NCI-H748 (cell line): ENCODE results near the gene AMZ2.
"Not testable (repeated sequence)": the region's sequence is repeated elsewhere in the genome, so short reads cannot be mapped to it uniquely, and the experiment has no call there.

Source experiments
- DNase-seq: peaks from one replicate; lab custom pipeline; 2025; ENCODE audit not compliant: unreplicated experiment; lab: John Stamatoyannopoulos, UW

The AMZ2 gene

DNA sequence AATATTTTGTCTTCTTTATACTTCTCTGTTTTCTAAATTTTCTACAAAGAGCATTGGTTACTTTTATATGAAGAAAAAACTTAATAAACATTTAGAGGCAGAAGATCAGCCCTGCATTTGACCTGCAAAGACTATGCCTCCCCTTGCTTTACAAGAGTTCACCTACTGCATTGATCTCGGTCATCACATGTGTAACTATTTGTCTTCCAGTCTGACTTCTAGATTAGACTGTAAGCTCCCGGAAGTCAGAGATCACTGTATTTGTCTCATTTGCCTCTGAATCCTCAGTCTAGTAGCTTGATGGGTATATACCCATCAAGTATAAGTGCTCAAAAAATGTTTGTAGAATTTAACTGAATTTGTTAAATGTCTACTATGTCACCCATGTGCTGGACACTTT lies 27.7 kb upstream of the AMZ2 start:
- DNase-seq, result not testable (repeated sequence)

DNA sequence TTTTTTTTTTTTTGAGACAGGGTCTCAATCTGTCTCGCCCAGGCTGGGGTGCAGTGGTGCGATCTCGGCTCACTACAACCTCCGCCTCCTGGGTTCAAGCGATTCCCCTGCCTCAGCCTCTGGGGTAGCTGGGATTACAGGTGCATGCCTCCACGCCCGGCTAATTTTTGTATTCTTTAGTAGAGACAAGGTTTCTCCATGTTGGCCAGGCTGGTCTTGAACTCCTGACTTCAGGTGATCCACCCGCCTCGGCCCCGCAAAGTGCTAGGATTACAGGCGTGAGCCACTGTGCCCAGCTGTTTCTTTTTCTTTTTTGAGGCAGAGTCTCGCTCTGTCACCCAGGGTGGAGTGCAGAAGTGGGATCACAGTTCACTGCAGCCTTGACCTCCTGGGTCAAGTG lies 27.1 kb upstream of the AMZ2 start:
- not testable (repeated sequence) for DNase-seq

DNA sequence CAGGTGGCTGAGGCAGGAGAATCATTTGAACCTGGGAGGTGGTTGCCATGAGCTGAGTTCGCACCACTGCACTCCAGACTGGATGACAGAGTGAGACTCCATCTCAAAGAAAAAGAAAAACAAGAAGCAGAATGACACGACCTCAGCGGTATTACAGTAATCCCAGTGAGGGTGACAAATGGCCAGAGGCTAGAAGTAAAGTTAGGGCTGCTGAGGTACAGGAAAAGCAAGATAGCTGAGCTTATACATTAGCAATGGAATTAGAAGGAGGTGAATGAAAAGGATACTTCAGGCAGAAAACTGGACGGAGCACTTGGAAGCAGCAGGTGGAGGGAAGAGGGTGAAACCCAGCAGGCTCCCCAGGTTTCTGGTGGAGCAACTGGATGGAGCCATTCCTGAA lies 26.1 kb upstream of the AMZ2 start:
- DNase-seq, result no peak

DNA sequence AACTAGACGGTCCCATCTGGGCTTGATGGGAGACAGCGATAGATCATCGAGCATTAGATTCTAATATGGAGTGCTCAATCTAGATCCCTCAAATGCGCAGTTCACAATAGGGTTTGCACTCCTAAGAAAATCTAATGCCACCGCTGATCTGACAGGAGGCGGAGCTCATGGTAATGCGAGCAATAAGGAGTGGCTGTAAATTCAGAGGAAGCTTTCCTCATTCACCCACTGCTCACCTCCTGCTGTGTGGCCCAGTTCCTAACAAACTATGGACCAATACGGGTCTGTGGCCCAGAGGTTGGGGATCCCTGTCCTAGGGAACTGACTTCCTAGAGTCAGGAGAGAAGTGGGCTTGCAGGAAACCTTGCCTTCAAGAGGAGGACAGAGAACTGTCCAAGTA lies 25.2 kb upstream of the AMZ2 start:
- DNase-seq, result no peak

DNA sequence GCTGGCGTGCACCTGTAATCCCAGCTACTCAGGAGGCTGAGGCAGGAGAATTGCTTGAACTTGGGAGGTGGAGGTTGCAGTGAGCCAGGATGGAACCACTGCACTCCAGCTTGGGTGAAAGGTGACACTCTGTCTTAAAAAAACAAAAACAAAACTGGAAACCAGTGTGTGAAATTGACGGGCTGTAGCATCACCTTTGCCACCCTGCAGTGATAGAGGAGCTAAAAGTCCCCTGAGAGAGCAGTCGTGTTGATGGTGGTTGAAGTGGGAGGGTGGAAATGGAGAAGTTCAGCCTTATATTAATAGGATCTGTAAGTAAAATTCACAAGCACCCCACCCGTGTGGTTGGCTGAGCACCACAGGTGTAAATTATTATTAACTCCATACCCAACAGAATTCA lies 22.8 kb upstream of the AMZ2 start:
- not testable (repeated sequence) for DNase-seq

DNA sequence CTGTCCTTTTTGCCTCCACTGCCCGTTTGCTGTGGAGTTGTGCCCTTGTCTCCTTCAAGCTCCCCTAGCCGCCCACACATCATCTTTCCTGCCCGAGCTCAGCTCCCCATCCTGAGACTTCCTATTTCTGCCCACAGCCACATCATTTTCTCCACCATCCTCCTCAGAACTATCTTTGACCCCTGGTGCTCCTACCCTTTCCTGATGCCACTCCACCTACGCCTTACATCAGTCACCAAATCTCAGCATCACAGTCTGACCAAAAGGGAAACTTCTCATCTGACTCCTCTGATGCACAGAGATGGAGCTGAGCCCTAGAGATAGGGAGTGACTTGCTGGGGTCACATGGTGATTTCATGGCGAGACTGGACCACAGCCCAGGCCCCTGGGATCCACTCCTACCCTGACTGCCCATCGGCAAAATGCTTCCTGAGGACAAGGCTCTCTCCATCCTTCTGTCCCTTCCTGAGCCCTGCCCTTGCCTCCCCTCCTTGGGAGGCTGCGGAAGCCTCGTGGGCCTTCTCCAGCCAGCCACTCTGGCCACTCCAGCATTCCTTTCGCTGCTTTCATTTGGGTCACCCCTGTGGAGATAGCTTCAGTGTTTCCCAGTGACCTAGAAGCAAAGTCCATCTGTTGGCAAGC lies 19.7 kb upstream of the AMZ2 start:
- DNase-seq, result not testable (repeated sequence)

DNA sequence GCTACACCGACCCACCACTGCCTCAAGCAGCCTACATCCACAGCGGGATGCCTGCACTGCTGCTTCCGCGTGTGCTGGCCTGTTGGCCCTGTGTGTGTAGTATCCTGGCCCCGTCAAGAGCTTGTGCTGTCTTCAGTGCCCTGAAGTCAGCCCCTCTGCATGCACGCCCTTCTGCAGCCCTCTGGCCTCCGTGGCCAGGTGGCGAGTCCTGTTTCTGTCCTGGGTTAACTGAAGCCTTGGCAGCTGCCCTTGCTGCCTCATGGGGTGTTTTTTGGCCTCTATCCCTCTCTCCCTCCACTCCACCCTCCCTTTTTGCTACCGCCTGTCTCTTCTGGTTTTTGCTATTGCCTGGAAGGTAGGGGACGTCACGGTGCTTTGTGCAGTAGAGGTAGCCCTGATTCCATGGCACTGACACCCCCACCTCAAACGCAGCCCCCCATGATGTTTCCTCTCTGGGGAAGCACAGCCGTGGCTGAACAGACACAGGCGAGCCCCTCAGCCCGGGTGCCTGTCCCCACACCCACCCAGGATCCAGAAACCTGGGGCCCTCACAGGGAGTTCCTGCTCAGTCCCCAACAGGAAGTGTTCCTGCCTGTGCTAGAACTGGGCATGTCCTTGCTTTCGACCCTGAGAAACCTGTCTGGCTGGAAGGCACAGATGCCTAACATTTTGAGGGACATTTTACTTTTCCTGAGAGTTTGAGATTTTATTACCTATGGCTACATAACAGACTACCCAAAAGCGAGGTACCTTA lies 18.8 kb upstream of the AMZ2 start:
- no peak for DNase-seq

DNA sequence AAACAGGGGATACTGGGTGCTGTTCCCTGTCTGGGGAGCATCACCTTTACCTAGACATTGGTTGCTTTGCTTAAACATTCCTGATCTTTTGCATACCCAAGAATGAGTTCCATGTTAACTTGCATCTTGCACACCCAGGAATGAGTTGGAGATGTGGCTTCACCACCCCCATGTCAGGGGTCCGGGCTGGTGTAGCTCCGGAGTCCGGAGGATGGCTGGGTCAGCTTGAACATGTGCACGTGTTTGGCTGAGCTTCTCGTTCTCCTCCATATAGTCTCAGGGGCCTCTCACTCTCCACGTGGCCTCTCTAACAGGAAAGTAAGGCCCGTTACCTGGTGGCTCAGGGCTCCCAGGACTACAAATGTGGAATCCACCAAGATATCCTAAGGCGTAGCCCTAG lies 18.2 kb upstream of the AMZ2 start:
- DNase-seq, result no peak

DNA sequence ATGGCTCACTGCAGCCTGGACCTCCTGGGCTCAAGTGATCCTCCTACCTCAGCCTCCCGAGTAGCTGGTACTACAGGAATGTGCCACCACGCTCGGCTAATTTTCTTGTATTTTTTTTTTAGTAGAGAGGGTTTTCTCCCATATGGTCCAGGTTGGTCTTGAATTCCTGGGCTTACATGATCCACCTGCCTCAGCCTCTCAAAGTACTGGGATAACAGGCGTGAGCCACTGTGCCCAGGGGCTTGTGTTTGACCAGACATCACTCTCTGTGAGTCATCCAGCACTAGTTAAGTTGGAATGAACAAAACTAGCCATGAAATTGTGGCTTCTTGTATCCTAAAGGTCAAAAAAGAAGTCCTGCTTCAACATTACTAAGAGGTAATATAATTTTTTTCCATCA lies 16.7 kb upstream of the AMZ2 start:
- DNase-seq, result not testable (repeated sequence)

DNA sequence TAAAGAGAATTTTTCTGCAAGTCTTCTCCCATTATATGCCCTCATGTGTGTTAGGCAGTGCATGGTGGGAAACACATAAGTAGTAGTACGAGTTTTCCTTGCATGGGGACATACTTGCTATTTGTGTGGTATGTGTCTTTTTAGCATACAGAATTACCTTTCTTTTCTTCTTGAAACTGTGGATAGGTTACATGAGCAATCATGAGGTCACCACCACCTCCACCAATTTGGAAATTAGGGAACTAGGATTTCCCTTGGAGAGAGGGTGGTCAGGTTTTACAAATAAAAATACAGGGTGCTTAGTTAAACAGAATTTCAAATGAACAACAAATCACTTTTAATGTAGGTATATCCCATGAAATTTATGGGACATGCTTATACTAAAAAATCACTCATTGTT lies 16.3 kb upstream of the AMZ2 start:
- DNase-seq, result no peak

DNA sequence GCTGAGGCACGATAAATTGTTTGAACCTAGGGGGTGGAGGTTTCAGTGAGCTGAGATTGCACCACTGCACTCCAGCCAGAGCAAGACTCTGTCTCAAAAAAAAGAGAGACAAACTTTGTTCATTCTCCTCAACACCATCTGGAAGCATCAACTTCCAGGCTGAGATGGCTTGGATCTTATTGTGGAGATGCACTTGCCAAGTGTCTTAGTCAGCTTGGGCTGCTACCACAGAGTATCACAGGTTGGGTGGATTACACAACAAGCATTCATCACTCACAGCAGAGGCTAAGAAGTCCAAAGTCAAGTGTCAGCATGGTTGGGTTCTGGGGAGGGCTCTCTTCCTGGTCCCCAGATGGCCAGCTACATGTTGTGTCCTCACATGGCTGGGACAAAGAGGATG lies 15.1 kb upstream of the AMZ2 start:
- DNase-seq, result not testable (repeated sequence)

DNA sequence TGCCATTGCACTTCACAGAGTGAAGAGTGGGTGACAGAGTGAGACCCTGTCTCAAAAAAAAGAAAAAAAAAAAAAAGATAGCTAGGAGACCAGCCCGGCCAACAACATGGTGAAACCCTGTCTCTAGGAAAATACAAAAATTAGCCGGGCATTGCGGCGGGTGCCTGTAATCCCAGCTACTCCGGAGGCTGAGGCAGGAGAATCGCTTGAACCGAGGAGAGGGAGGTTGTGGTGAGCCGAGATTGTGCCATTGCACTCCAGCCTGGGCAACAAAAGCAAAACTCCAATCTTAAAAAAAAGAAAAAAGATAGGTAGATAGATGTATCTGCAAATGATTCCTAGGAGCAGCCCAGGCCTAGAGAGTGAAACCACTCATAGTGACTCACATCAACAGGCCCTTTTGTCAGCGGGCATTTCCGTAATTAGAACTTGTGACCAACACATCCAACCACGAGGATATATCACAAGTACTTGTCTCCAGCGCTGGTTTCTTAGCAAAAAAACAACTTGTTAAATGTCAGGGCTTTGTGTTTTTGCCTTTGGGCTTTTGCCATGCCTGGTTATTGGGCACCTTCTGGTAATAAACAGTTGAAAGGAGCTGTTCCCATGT lies 13.0 kb upstream of the AMZ2 start:
- not testable (repeated sequence) for DNase-seq

DNA sequence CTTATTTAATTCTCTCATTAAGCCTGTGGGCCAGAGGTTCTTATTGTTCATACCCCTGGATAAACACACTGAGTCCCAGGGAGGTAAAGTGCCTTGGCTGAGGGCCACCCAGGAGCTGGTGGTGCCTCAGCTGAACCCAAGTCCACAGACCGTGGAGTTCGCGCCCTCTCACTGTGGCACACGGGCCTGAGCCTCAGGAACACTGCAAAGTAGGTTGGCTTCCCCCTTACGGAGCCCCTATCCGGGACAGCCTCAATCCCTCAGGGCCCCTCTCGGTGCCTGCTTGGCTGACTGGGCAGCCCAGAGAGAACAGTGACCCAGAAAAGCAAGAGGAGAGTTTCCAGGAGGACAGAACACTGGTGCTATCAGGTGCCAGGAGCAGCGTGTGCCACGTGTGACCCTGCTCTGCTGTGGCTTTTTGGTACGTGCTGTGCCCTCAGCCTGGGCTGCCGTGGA lies 12.5 kb upstream of the AMZ2 start:
- not testable (repeated sequence) for DNase-seq

DNA sequence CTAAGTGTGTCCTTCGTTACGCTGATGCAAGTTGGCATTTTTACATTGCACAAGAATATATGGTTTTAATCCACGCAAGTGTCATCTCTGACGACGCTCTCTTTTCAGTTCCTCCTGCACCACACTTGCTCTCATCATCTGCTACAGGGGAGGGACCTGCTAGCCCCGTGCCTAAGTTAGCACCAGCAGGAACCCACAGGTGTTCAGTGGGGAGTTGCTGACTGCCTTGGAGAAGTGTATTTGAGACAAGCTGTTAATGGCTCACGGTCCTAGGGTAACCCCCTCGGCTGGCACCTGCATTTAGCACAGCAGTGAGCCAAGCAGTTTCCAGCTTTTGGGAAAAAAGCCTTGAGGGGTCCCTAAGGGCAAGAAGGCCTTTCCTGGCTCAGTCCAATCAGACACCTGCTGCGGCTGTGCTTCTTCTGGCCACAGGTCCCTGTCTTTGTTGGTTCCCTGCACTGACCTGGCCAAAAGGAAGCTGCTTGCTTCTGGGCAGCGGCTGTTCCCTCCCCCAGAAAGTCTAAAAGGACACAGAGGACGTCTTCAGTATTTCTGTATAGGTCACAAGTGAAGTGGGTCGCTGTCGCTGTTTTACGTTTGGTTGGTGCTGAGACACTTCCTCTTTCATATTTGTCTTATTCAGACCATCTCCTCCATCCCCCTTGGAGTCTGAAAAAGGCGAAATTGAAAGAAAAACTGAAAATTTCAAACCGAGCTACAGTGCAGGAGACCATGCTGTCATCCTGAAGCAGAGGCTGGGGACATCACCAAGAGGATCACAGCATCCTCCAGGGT lies 10.3 kb upstream of the AMZ2 start:
- DNase-seq, result not testable (repeated sequence)

DNA sequence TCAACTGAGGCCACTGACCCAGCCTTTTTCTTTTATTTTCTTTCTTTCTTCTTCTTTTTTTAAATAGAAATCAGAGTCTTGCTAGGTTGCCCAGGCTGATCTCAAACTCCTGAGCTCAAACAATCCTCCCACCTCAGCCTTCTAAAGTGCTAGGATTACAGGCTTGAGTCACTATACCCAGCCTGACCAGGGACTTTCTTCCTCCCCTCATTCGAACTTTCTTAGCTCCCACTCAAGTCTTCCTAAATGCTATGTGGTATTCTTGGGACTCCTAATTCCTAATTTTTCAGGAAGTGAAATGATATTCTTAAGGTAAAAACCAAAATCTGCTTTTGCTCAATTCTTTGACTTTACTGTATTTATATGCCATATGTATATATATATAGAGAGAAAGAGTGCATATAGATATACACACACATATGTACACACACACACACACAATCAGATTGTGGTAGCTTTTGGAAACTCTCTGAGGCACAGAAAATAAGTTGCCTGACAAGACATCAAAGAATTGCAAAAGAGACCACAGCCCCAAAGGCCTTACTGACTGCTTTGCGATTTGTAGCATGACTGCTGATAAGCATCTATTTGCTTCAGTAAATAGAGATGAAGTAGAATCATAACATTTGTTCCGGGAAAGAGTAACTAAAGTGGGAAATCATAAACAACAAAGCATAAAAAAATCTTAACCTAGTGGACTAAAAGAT lies 9.5 kb upstream of the AMZ2 start:
- DNase-seq, result no peak

DNA sequence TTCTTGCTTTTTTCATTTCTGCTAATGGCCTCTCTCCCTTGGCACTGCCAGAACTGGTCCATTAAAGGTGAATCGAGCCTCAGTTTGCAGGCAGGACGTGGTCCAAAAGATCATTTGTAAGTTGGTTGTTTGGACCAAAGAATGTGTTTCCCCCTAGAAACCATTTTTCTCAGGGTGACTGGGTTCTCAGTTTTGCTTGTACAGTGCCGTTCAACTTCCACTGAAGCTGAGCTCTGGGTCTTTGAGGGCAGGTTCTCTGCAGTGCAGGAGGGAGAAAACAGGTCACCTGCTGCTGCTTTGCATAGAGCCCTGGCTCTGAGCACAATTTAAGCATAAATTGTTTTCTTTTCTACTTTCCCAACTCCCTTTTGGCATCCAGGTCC lies 9.0 kb upstream of the AMZ2 start:
- no peak for DNase-seq

DNA sequence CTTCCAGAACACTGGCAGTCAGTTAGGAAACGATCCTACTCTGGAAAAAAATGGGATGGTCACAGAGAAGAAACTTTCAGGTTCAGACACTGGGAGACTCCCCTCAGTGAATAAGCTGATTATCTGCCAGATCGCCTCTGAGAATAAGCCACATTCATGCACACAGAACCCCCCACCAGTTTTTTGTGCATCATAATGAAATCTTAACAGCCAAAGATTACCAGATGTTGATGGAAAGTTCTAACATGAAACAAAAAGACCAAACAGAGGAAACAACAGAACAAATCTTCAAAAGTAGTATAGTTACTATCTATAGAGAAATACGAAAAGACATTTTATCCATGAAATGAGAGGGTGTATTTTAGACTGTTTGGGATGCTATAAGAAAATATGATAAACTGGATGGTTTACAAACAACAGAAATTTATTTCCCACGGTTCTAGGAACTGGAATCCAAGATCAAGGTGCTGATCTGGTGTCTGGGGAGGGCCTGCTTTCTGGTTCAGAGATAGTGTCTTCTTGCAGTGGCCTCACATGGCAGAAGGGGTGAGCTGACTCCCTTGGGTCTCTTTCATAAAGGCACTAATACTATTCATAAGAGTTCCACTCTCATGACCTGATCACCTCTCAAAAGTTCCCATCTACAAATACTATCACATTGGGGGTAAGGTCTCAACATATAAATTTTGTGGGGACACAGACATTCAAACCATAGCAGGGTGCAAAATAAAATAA lies 8.0 kb upstream of the AMZ2 start:
- no peak for DNase-seq

DNA sequence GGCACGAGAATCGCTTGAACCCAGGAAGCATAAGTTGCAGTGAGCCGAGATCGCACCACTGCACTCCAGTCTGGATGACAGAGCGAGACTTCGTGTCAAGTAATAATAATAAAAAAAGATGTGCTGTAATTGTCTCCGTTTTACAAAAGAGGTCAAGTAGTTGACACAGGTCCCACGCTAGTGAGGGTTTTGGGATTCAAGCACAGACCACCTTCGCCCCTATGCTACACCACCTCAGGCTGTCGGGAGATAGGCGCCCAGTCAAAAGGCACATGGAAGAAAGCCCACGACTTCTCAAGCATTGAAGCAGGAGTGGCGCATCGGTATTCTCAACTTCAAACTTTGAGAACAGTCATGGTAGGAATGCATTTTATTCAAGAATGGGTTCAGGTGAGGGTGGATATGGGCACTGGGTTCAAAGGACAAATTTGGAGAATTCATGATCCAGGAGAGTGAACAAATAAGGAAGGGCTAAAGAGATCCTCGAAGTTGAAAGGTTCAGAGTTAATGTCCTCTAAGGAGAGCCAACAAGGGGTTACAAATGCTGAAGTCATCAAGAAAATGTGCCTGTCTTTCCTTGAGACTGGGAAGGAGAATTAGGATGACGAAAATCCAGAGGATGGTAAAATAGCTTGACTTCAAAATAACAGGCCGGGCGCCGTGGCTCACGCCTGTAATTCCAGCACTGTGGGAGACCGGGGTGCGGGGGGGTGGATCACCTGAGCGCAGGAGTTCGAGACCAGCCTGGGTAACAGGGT lies 1.4 kb upstream of the AMZ2 start:
- DNase-seq, result no peak

DNA sequence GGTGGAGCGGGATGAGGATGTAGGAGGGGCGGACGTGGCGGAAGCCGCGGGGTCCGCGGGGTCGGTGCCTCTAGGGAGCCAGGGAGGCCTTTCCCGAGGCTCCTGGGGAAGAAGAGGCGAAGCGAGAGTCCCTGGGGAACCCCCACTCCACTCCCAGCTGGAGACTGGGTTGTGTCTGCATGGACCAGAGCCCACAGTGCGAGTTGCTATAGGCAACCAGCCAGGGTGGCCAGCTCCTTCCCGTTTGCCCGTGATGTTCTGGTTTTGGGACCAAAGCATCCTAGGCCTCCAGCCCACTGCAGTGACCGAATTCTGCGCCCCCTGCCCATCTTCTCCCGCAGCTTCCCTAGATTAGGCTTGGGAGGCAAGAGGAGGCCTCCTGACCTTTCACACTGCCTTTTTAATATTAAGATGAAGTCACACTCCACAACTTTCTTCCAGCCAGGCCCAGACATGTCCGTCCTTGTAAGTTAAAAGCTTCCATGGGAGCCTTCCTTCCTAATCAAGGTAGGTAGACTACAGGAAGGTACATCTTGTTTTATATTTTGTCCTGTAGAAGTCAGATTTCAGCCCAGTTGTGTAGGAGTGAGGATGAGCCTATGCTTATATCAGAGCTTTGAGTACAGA lies 469 bp downstream of the AMZ2 start:
- peak; percentile 69 for DNase-seq
